Activated T-helper 17 cell treated with anti-CD3 and anti-CD28 coated beads, Interleukin-2, amount 50 U/mL, for 72 hours (primary cell): ENCODE measurements around the gene DEPDC5. TPM values are rescaled to one million over a fixed set of nuclear protein-coding genes. Genes with fewer than 3 reads are reported as not detected.

Experiments used
- ATAC-seq: fragments of 150-1000 bp; cut with Tn5 transposase; replicated peaks from 2 replicates; pipeline ENCODE4 v1.10.0; 2021; ENCODE audit warnings: mild to moderate bottlenecking, moderate library complexity
- H3K27ac Mint-ChIP-seq: one replicate; pipeline ENCODE4 v1.8.0; 2022; ENCODE audit warnings: mixed read lengths
- H3K27me3 Mint-ChIP-seq: one replicate; pipeline ENCODE4 v1.8.0; 2022; ENCODE audit warnings: mixed read lengths
- H3K36me3 Mint-ChIP-seq: one replicate; pipeline ENCODE4 v1.8.0; 2022; ENCODE audit warnings: low read depth, mild to moderate bottlenecking, mixed read lengths
- H3K4me1 Mint-ChIP-seq: one replicate; pipeline ENCODE4 v1.8.0; 2022; ENCODE audit warnings: mixed read lengths
- H3K4me3 Mint-ChIP-seq: one replicate; pipeline ENCODE4 v1.8.0; 2022; ENCODE audit warnings: mild to moderate bottlenecking, mixed read lengths
- H3K9me3 Mint-ChIP-seq: one replicate; pipeline ENCODE4 v1.8.0; 2022; ENCODE audit warnings: mixed read lengths
- total RNA-seq, 2 donors: library from RNA; stranded (reverse); gene quantifications; one replicate each; pipeline ENCODE4 v1.2.3, GENCODE V29; 2022

The DEPDC5 gene
- total RNA-seq, 2 donors from 2014 or later, result 50.0 to 57.1 TPM

- H3K9me3 Mint-ChIP-seq, result no peaks in the 10 kb centered on the region
- no peak overlapping the region for H3K27ac Mint-ChIP-seq
- H3K4me3 Mint-ChIP-seq, result no peak overlapping the region
- peaks cover 99% of the 10 kb centered on the region for H3K36me3 Mint-ChIP-seq
- H3K4me1 Mint-ChIP-seq, result no peaks in the 10 kb centered on the region
- no peaks in the 10 kb centered on the region for H3K27me3 Mint-ChIP-seq
- ATAC-seq, result no peak
These were observed 86.8 kb downstream of the DEPDC5 start for GRCh38 chr22:31840585-31840984.

GRCh38 chr22:31841078-31841827, 87.4 kb downstream of the DEPDC5 start:
- Mint-ChIP-seq H3K4me3 (no peak overlapping the region), H3K4me1 (no peaks in the 10 kb centered on the region), H3K36me3 (peaks cover 100% of the 10 kb centered on the region), H3K27ac (no peak overlapping the region), H3K27me3 (no peaks in the 10 kb centered on the region), H3K9me3 (no peaks in the 10 kb centered on the region)
- ATAC-seq, result peak; percentile 19

GRCh38 chr22:31843526-31843925, 89.7 kb downstream of the DEPDC5 start:
- Mint-ChIP-seq H3K4me1 (no peaks in the 10 kb centered on the region), H3K4me3 (no peak overlapping the region), H3K36me3 (peaks cover 100% of the 10 kb centered on the region), H3K9me3 (no peaks in the 10 kb centered on the region), H3K27ac (no peak overlapping the region), H3K27me3 (no peaks in the 10 kb centered on the region)
- ATAC-seq, result no peak

GRCh38 chr22:31844941-31845340, 91.1 kb downstream of the DEPDC5 start:
- ATAC-seq, result no peak
- H3K27me3 Mint-ChIP-seq, result no peaks in the 10 kb centered on the region
- peaks cover 96% of the 10 kb centered on the region for H3K36me3 Mint-ChIP-seq
- H3K4me1 Mint-ChIP-seq, result no peaks in the 10 kb centered on the region
- H3K27ac Mint-ChIP-seq, result no peak overlapping the region
- no peaks in the 10 kb centered on the region for H3K9me3 Mint-ChIP-seq
- H3K4me3 Mint-ChIP-seq, result no peak overlapping the region

- H3K36me3 Mint-ChIP-seq, result peaks cover 87% of the 10 kb centered on the region
- no peaks in the 10 kb centered on the region for H3K4me1 Mint-ChIP-seq
- no peaks in the 10 kb centered on the region for H3K9me3 Mint-ChIP-seq
- no peak overlapping the region for H3K4me3 Mint-ChIP-seq
- H3K27me3 Mint-ChIP-seq, result no peaks in the 10 kb centered on the region
- H3K27ac Mint-ChIP-seq, result peak overlapping the region; percentile 28
- peak; percentile 78 for ATAC-seq
These were observed 92.6 kb downstream of the DEPDC5 start for GRCh38 chr22:31846161-31847115.

GRCh38 chr22:31848411-31848810, 94.6 kb downstream of the DEPDC5 start:
- Mint-ChIP-seq H3K27me3 (no peaks in the 10 kb centered on the region), H3K4me3 (no peak overlapping the region), H3K27ac (no peak overlapping the region), H3K36me3 (peaks cover 81% of the 10 kb centered on the region), H3K9me3 (no peaks in the 10 kb centered on the region), H3K4me1 (no peaks in the 10 kb centered on the region)
- no peak for ATAC-seq

GRCh38 chr22:31850135-31850534, 96.3 kb downstream of the DEPDC5 start:
- no peaks in the 10 kb centered on the region for H3K27me3 Mint-ChIP-seq
- no peaks in the 10 kb centered on the region for H3K4me1 Mint-ChIP-seq
- no peaks in the 10 kb centered on the region for H3K9me3 Mint-ChIP-seq
- no peak overlapping the region for H3K27ac Mint-ChIP-seq
- no peak overlapping the region for H3K4me3 Mint-ChIP-seq
- peaks cover 80% of the 10 kb centered on the region for H3K36me3 Mint-ChIP-seq
- no peak for ATAC-seq

GRCh38 chr22:31852691-31853421, 99.0 kb downstream of the DEPDC5 start:
- Mint-ChIP-seq H3K27me3 (no peaks in the 10 kb centered on the region), H3K9me3 (no peaks in the 10 kb centered on the region), H3K27ac (peak overlapping the region; percentile 21), H3K36me3 (peaks cover 66% of the 10 kb centered on the region), H3K4me3 (no peak overlapping the region), H3K4me1 (no peaks in the 10 kb centered on the region)
- no peak for ATAC-seq

- Mint-ChIP-seq H3K9me3 (no peaks in the 10 kb centered on the region), H3K36me3 (peaks cover 65% of the 10 kb centered on the region), H3K4me3 (no peak overlapping the region), H3K27ac (peak overlapping the region; percentile 21), H3K27me3 (no peaks in the 10 kb centered on the region), H3K4me1 (no peaks in the 10 kb centered on the region)
- ATAC-seq, result no peak
These were observed 100.1 kb downstream of the DEPDC5 start for GRCh38 chr22:31853736-31854495.

- Mint-ChIP-seq H3K27me3 (no peaks in the 10 kb centered on the region), H3K27ac (no peak overlapping the region), H3K9me3 (no peaks in the 10 kb centered on the region), H3K4me1 (peaks cover 7% of the 10 kb centered on the region), H3K4me3 (no peak overlapping the region), H3K36me3 (peaks cover 72% of the 10 kb centered on the region)
- ATAC-seq, result no peak
These were observed 103.4 kb downstream of the DEPDC5 start for GRCh38 chr22:31857247-31857646.

GRCh38 chr22:31861226-31861840, 107.5 kb downstream of the DEPDC5 start:
- Mint-ChIP-seq H3K27ac (no peak overlapping the region), H3K36me3 (peaks cover 43% of the 10 kb centered on the region), H3K4me1 (peaks cover 7% of the 10 kb centered on the region), H3K27me3 (no peaks in the 10 kb centered on the region), H3K9me3 (no peaks in the 10 kb centered on the region), H3K4me3 (no peak overlapping the region)
- ATAC-seq, result peak; percentile 91

- peak overlapping the region; percentile 9 for H3K27ac Mint-ChIP-seq
These were observed 113.1 kb downstream of the DEPDC5 start for GRCh38 chr22:31866918-31867317.

GRCh38 chr22:31867386-31868153, 113.8 kb downstream of the DEPDC5 start:
- Mint-ChIP-seq H3K9me3 (no peaks in the 10 kb centered on the region), H3K4me1 (peaks cover 4% of the 10 kb centered on the region), H3K36me3 (peaks cover 51% of the 10 kb centered on the region), H3K27ac (no peak overlapping the region), H3K27me3 (no peaks in the 10 kb centered on the region), H3K4me3 (no peak overlapping the region)
- no peak for ATAC-seq

More at GRCh38 chr22:31866918-31867317, 113.1 kb downstream of the DEPDC5 start:
- Mint-ChIP-seq H3K27me3 (no peaks in the 10 kb centered on the region), H3K36me3 (peaks cover 46% of the 10 kb centered on the region), H3K4me3 (no peak overlapping the region), H3K9me3 (no peaks in the 10 kb centered on the region), H3K4me1 (peaks cover 4% of the 10 kb centered on the region)
- no peak for ATAC-seq
